GM12878 (cell line): ENCODE data around the gene PLEKHA5. TPM values are rescaled to one million over a fixed set of nuclear protein-coding genes. Genes with fewer than 3 reads are reported as not detected.

Experiments
- CEBPZ ChIP-seq: fragments of 150-350 bp; IDR thresholded peaks from 2 replicates; pipeline ENCODE4 v1.6.1; 2016; ENCODE audit warnings: low read depth, low read length
- CREM ChIP-seq: IDR thresholded peaks from 2 replicates; pipeline ENCODE4 v1.6.1; 2014; ENCODE audit warnings: antibody characterized with exemption, low read depth
- E2F4 ChIP-seq: IDR thresholded peaks from 2 replicates; pipeline ENCODE4 v1.6.1; 2012; ENCODE audit warnings: low read depth, low read length, improper control_type of control experiment
- MTA2 ChIP-seq: fragments of 450-650 bp; IDR thresholded peaks from 2 replicates; pipeline ENCODE4 v1.6.1; 2016; ENCODE audit warnings: low read depth, mild to moderate bottlenecking, moderate library complexity
- USF2 ChIP-seq: IDR thresholded peaks from 2 replicates; pipeline ENCODE4 v1.6.1; 2011; ENCODE audit warnings: low read depth, low read length, improper control_type of control experiment, borderline replicate concordance
- ZBTB4 ChIP-seq: fragments of 450-650 bp; formaldehyde crosslinking; IDR thresholded peaks from 2 replicates; pipeline ENCODE4 v1.4.0; 2022; ENCODE audit warnings: mild to moderate bottlenecking, moderate library complexity
- ZSCAN29 ChIP-seq: fragments of 450-650 bp; IDR thresholded peaks from 2 replicates; pipeline ENCODE4 v1.6.1; 2017; ENCODE audit warnings: mild to moderate bottlenecking, moderate library complexity
- polyA plus RNA-seq, 11 experiments: library from polyadenylated mRNA; depleted of rRNA in 4 of 11; unstranded in 6 of 11; stranded (reverse) in 5 of 11; fragments of >200 nt; fragmentation: Nextera tagmentation in 4 of 11; fragmentation: Illumina TruSeq in 1 of 11; extraction: Ambion mirVana in 4 of 11; extraction: Trizol in 1 of 11; gene quantifications; 1 replicate in 1 of 11; 2 replicates in 10 of 11; pipeline versions ENCODE4 v1.2.1 to v1.2.3, GENCODE V29; 2011 to 2016; ENCODE audit warnings: inconsistent platforms in 2 of 11, missing spikeins in 2 of 11, low read depth in 1 of 11
- total RNA-seq, 4 experiments: library from RNA; depleted of rRNA in 3 of 4; stranded (reverse); fragments of >200 nt in 3 of 4; fragmentation: Illumina TruSeq in 1 of 4; extraction: Trizol in 1 of 4; gene quantifications; 2 replicates each; pipeline versions ENCODE4 v1.2.1 to v1.2.3, GENCODE V29; 2013 to 2021

Gene PLEKHA5
- total and polyA plus RNA-seq, 10 of the 15 experiments (the other 5 are each of a cell fraction or from before 2014, with no cell fraction given) = 0.09 to 0.33 (median 0.18) TPM; not detected in 3

- no peak for TF ChIP-seq ZBTB4 (CRISPR knock-in tag)
- TF ChIP-seq ZSCAN29 = no peak
- TF ChIP-seq CEBPZ = no peak
- TF ChIP-seq USF2 = no peak
- TF ChIP-seq MTA2 = no peak
- no peak for TF ChIP-seq E2F4
- TF ChIP-seq CREM = no peak
- TF ChIP-seq, all 136 proteins: peak for 0
Measured at GRCh38 chr12:19238540-19238939, 109.0 kb downstream of the PLEKHA5 start (continued).
